ENCODE measurements around the gene ALKBH3. TPM values are rescaled to one million over a fixed set of nuclear protein-coding genes. Genes with fewer than 3 reads are reported as not detected.

ALKBH3 gene
- polyA plus RNA-seq, 1 donor (not counting 4 experiments of a cell fraction or from before 2014, with no cell fraction given), result 42.4 TPM

GRCh38 chr11:43898574-43898973 is 17.9 kb downstream of the ALKBH3 start:
- FAIRE-seq, result no peak
- Histone ChIP-seq H3K9me3 (ENCODE audit: control insufficient read depth, low read depth, low read length) (no peaks in the 10 kb centered on the region), H3K27ac (ENCODE audit: control insufficient read depth, insufficient read depth, low read length) (no peak overlapping the region), H3K4me2 (ENCODE audit: control insufficient read depth, extremely low read depth, insufficient read depth, low read depth, low read length) (no peak overlapping the region), H3K36me3 (ENCODE audit: control insufficient read depth in 2 of 2, extremely low read depth in 1 of 2, insufficient read depth in 2 of 2, low read length in 2 of 2) (peaks cover 9 to 13% of the 10 kb centered on the region in 2 experiments), H2AFZ (ENCODE audit: control insufficient read depth, low read length) (no peak overlapping the region), H3K9ac (ENCODE audit: control insufficient read depth, extremely low read depth, insufficient read depth, low read length) (no peak overlapping the region), H3K4me3 (ENCODE audit: control insufficient read depth in 2 of 3, extremely low read depth in 1 of 3, insufficient read depth in 2 of 3, low read depth in 1 of 3, low read length in 3 of 3) (no peak overlapping the region), H3K79me2 (ENCODE audit: control insufficient read depth, insufficient read depth, low read length) (no peaks in the 10 kb centered on the region), H3K27me3 (ENCODE audit: control insufficient read depth, extremely low read depth, insufficient read depth, low read length) (no peaks in the 10 kb centered on the region), H3K4me1 (ENCODE audit: control insufficient read depth, extremely low read depth, insufficient read depth, low read length) (no peaks in the 10 kb centered on the region), H4K20me1 (ENCODE audit: control insufficient read depth, extremely low read depth, insufficient read depth, low read length) (no peaks in the 10 kb centered on the region), H3K9me1 (ENCODE audit: control insufficient read depth, extremely low read depth, insufficient read depth, low read length) (no peaks in the 10 kb centered on the region)
- TF ChIP-seq EZH2 (IDR thresholded peaks at IDR 0.05; ENCODE audit: low read length) (no peak), CTCF (optimal IDR thresholded peaks at IDR 0.05 in 1 of 3, IDR thresholded peaks at IDR 0.05 in 1 of 3, conservative IDR thresholded peaks at IDR 0.05 in 1 of 3; ENCODE audit: extremely low read depth in 1 of 3, insufficient read depth in 2 of 3, low read length in 3 of 3) (no peak)
- dilution Hi-C loops (cut with MboI; ENCODE audit: extremely low pct_ligation_motif_present, low sequenced_read_pairs), result no loop called here
- DNase-seq (ENCODE audit: low read depth, low spot score), result no peak

DNA sequence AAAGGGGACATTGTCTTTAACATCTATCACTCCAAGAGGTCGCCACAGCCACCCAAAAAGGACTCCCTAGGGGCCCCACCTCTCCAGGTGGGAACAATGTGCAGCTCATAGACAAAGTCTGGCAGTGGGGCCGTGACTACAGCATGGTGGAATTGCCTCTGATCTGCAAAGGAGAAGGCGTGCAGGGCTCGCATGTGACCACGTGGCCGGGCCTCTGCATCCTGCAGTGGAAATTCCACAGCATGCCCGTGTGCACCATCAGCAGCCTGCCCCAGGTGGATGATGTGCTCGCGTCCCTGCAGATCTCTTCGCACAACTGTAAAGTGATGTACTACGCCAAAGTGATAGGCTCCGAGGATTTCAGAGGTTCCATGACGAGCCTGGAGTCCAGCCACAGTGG is 18.5 kb downstream of the ALKBH3 start:
- H3K4me1 ChIP-seq (ENCODE audit: control insufficient read depth, extremely low read depth, insufficient read depth, low read length), result no peaks in the 10 kb centered on the region
- no peak for DNase-seq (ENCODE audit: low read depth, low spot score)
- no peaks in the 10 kb centered on the region for H3K27me3 ChIP-seq (ENCODE audit: control insufficient read depth, extremely low read depth, insufficient read depth, low read length)
- peaks cover 9 to 13% of the 10 kb centered on the region in 2 experiments for H3K36me3 ChIP-seq (ENCODE audit: control insufficient read depth in 2 of 2, extremely low read depth in 1 of 2, insufficient read depth in 2 of 2, low read length in 2 of 2)
- TF ChIP-seq EZH2 (IDR thresholded peaks at IDR 0.05; ENCODE audit: low read length), result no peak
- no peak for TF ChIP-seq CTCF (optimal IDR thresholded peaks at IDR 0.05 in 1 of 3, IDR thresholded peaks at IDR 0.05 in 1 of 3, conservative IDR thresholded peaks at IDR 0.05 in 1 of 3; ENCODE audit: extremely low read depth in 1 of 3, insufficient read depth in 2 of 3, low read length in 3 of 3)
- H3K4me2 ChIP-seq (ENCODE audit: control insufficient read depth, extremely low read depth, insufficient read depth, low read depth, low read length), result no peak overlapping the region
- no peaks in the 10 kb centered on the region for H3K79me2 ChIP-seq (ENCODE audit: control insufficient read depth, insufficient read depth, low read length)
- no peak overlapping the region for H2AFZ ChIP-seq (ENCODE audit: control insufficient read depth, low read length)
- no peak overlapping the region for H3K4me3 ChIP-seq (ENCODE audit: control insufficient read depth in 2 of 3, extremely low read depth in 1 of 3, insufficient read depth in 2 of 3, low read depth in 1 of 3, low read length in 3 of 3)
- no peak overlapping the region for H3K27ac ChIP-seq (ENCODE audit: control insufficient read depth, insufficient read depth, low read length)
- no peaks in the 10 kb centered on the region for H3K9me3 ChIP-seq (ENCODE audit: control insufficient read depth, low read depth, low read length)
- FAIRE-seq, result no peak
- H4K20me1 ChIP-seq (ENCODE audit: control insufficient read depth, extremely low read depth, insufficient read depth, low read length), result no peaks in the 10 kb centered on the region
- no peak overlapping the region for H3K9ac ChIP-seq (ENCODE audit: control insufficient read depth, extremely low read depth, insufficient read depth, low read length)
- dilution Hi-C loops (cut with MboI; ENCODE audit: extremely low pct_ligation_motif_present, low sequenced_read_pairs), result no loop called here
- no peaks in the 10 kb centered on the region for H3K9me1 ChIP-seq (ENCODE audit: control insufficient read depth, extremely low read depth, insufficient read depth, low read length)
